Iris pigment epithelial cell (primary cell): ENCODE results near the gene ADCY6.

Experiments
- DNase-seq: peaks from one replicate; pipeline ENCODE4 v3.0.0-alpha.2; 2011; ENCODE audit warnings: low read depth

Gene ADCY6

GRCh38 chr12:48783432-48783831 lies 5.5 kb downstream of the ADCY6 start:
- no peak for DNase-seq

GRCh38 chr12:48782457-48783395 lies 6.2 kb downstream of the ADCY6 start:
- no peak for DNase-seq

- DNase-seq, result no peak
These were observed 7.0 kb downstream of the ADCY6 start for GRCh38 chr12:48781750-48782456.

- DNase-seq, result no peak
These were observed 8.4 kb downstream of the ADCY6 start for GRCh38 chr12:48780381-48781025.

- peak; percentile 82 for DNase-seq
These were observed 9.0 kb downstream of the ADCY6 start for GRCh38 chr12:48779869-48780268.

GRCh38 chr12:48777501-48778400 lies 11.1 kb downstream of the ADCY6 start:
- no peak for DNase-seq

- no peak for DNase-seq
These were observed 11.9 kb downstream of the ADCY6 start for GRCh38 chr12:48776956-48777355.

GRCh38 chr12:48775991-48776649 lies 12.8 kb downstream of the ADCY6 start:
- no peak for DNase-seq

GRCh38 chr12:48775299-48775698 lies 13.6 kb downstream of the ADCY6 start:
- no peak for DNase-seq

- DNase-seq, result no peak
These were observed 14.4 kb downstream of the ADCY6 start for GRCh38 chr12:48774516-48774915.

GRCh38 chr12:48773686-48774085 lies 15.2 kb downstream of the ADCY6 start:
- DNase-seq, result no peak

- DNase-seq, result no peak
These were observed 17.2 kb downstream of the ADCY6 start for GRCh38 chr12:48771588-48772112.

GRCh38 chr12:48770756-48771155 lies 18.1 kb downstream of the ADCY6 start:
- DNase-seq, result no peak

GRCh38 chr12:48768736-48769135 lies 20.2 kb downstream of the ADCY6 start:
- DNase-seq, result no peak

- DNase-seq, result no peak
These were observed 20.7 kb downstream of the ADCY6 start for GRCh38 chr12:48768147-48768546.

GRCh38 chr12:48767521-48767920 lies 21.4 kb downstream of the ADCY6 start:
- no peak for DNase-seq

GRCh38 chr12:48767047-48767446 lies 21.8 kb downstream of the ADCY6 start:
- DNase-seq, result peak; percentile 29

- peak; percentile 37 for DNase-seq
These were observed 23.1 kb downstream of the ADCY6 start for GRCh38 chr12:48765753-48766162.

- DNase-seq, result no peak
These were observed 24.4 kb downstream of the ADCY6 start for GRCh38 chr12:48764521-48764920.

GRCh38 chr12:48758737-48759136 lies 30.2 kb downstream of the ADCY6 start:
- DNase-seq, result no peak

GRCh38 chr12:48758186-48758585 lies 30.7 kb downstream of the ADCY6 start:
- DNase-seq, result no peak
